ENCODE data around the gene PID1.

DNA sequence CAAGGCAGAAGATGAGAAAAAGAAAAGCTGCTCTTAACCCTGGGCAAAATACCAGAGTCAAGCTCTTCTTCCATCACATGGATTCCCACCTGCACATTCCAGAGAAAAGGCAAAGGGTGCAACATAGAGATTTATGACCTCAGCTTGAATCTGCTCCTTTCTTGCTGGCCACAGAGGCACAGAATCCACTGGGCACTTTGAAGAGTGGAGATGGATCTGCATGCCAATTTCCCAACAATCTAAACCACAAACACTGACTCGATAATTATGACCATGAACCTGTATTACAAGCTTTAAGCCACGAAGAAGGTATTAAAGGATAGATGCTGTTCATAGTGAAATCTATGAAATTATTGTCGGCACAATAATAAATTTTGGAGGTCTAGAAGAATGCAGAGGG is 237.3 kb downstream of the PID1 start:
- TF ChIP-seq, protein P1, sequence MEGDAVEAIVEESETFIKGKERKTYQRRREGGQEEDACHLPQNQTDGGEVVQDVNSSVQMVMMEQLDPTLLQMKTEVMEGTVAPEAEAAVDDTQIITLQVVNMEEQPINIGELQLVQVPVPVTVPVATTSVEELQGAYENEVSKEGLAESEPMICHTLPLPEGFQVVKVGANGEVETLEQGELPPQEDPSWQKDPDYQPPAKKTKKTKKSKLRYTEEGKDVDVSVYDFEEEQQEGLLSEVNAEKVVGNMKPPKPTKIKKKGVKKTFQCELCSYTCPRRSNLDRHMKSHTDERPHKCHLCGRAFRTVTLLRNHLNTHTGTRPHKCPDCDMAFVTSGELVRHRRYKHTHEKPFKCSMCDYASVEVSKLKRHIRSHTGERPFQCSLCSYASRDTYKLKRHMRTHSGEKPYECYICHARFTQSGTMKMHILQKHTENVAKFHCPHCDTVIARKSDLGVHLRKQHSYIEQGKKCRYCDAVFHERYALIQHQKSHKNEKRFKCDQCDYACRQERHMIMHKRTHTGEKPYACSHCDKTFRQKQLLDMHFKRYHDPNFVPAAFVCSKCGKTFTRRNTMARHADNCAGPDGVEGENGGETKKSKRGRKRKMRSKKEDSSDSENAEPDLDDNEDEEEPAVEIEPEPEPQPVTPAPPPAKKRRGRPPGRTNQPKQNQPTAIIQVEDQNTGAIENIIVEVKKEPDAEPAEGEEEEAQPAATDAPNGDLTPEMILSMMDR (IDR thresholded peaks at IDR 0.05), result no peak
- TF ChIP-seq POLR2A (IDR thresholded peaks at IDR 0.05), result no peak

Measured in right lobe of liver (tissue), 4 donors.